GF-D8 (cell line): ENCODE measurements around the gene ALOXE3.

Experiments used
- DNase-seq: peaks from one replicate; lab custom pipeline; 2025; lab: John Stamatoyannopoulos, UW

The ALOXE3 gene

DNA sequence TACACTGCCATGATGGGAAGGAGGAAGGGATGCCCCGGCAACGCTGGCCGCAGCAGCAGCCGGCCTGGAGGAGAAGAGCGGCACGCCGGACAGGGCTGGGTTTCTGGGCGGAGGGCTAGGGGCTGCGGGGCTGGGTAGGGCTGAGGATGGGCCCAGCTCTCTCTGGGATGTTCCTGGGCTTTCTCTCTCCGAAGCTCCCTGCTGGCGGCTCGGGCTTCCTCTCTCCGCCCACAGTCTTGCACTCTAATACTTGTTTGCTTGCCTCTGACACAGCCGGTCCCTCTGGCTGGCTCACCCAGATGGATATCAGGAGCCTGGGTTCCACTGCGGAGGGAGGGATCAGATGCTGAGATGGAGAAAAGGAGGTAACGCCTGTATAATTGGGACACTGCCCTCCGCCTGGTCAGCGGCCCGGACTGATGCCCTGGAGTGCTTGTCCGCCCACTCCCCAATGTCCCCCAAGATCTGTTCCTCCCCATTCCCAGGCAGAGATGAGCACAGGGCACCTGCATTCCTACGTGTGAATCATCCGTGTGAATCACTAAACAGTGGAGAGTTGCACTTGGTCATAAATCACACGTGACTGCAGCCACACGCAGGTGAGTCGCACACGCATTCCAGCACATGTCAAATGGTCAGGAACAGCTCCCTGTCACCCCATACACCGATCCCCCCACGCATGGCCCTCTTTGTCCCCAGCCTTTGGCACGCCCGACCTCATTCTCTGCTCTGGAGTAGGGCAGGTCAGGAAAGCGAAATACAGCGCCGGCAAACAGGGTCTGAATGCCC, at the start of gene ALOXE3:
Gene ALOXE3, minus strand, starts transcription at position 535 of the 789 bp plus-strand sequence. Its CDS starts 524 bp downstream, at position 11.
- no peak for DNase-seq

DNA sequence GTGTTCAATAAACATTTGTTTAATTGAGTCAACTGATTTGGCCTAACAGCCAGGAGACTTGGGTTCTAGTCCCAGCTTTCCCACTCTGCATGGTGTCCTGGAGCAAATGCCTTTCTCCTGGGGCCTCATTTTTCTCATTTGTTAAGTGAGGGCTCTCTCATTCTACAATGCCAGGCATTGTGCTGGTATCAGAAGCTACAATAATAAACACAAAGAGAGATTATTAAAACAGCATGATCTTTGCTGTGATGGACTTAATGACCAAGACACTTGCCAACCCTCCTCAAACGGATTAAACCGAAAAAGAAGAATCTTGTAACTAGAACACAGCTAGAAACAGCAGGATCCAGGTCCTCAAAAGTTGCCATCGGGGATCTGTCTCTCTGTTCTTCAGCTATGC, 49.2 kb upstream of the ALOXE3 start:
- DNase-seq = no peak

DNA sequence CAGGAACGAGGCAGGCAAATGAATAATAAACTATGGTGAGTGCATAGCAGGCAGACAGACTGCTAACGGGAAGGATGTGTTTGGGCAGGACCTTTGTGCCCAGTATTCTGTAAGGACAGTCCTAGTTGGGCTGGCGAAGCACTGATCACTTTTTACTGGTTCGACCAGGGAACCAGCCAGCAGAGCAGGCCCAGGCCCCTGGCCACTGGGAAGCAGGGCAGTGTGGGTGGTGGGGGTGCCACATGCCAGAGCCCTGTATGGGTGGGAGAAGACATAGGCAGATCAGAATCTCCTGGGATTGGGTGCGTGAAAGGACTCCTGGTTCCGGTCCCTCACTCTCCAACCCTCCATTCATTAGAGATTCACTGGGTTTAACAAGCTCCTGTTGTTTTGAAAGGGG, 48.4 kb upstream of the ALOXE3 start:
- no peak for DNase-seq

DNA sequence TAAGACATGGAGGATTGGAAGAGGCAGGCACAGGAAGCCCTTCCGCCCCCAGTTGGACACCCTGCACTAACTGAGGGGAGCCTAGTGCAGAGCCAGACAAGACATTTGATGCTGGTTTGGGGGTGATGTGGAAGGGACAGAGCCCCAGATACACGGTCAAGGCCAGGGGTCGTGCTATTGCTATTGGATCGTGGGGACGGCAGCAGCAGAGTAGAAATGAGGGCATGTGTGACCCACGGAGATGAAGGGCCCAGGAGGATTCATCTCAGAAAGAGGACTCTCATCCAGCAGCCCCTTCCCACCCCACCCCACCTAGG, 46.5 kb upstream of the ALOXE3 start:
- DNase-seq = no peak

DNA sequence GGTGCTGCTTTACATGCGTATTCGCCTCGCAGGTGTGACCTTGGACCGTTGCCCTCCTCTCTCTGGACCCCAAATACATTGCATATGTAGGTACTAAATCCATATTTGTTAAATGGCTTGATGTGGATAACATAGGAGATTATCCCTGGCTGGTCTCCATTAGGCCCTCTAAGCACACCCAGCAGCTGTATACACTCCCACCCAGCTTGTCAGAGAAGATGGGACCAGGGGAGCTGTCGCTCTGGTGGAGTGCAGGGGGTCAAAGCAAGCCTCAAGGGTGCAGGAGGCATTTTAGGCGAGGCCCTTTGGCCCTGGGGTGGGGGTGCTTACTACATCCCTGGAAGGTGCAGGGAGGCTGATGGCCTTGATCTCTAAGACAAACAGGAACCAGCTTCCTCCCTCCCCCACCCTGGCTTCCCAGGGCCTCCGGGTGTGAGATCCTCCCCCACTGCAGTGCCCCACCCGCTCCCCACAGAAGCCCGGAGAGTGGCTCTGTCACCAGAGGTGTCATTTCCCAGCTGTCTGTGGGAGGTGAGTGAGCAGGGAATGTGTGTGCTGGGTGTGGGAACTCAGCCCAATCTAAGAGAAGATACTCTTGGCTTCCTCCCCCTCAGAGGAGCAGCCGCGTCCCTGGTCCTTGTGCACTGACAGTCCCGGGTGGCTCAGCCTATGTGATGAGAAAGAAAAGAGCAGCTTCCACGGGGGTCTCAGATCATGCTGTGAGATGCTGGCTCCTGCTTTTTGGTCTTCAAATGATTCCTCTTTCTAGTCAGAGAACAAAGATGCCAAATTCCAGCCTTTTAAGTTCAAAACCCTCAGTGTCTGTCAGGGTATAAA, 45.9 kb upstream of the ALOXE3 start:
- DNase-seq = peak; percentile 34

DNA sequence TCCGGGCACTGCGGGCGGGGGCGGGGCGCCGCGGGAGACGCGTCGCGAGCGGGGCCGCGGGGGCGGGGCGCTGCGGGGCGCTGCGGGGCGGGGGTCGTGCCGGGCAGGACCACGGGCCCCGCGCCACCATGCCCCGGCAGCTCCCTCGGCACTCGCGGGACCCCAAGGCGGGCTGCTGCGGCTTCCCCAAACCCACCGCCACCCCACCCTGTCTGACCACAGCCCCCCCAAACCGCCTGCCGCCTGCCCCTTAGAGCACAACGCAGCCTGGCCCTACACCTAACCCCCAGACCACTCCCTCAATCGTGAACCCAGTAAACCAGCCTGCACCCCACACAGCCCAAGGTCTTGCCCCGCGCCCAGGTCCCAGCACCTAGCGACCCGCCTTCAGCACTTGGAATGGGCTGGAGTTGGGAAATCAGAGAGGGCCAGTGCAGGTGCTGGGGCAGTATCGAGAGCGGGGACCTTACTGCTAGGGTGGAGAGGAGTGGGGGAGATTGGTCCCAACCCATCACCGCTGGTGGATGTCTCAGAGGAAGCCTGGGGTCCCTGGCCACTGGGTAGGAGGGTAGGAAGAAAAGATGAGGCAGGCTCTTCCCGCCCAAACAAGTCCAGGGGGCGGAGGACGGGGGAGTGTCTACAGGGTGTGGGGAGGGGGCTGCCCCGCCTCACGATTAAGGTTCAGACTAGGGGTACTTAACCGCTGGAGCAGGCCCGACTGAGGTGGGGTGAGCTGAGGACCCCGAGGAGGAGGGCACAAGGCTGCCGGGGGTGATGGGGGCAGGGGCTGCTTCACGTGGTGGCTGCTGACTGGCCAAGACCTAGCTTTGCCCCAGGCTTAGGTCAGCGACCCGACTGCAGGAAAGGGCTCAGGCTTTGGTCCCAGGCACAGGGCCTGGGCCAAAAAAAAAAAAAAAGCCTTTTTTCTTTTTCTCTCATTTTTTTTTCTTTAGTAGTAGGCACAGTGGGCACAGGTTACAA, 45.0 kb upstream of the ALOXE3 start:
- DNase-seq = no peak

DNA sequence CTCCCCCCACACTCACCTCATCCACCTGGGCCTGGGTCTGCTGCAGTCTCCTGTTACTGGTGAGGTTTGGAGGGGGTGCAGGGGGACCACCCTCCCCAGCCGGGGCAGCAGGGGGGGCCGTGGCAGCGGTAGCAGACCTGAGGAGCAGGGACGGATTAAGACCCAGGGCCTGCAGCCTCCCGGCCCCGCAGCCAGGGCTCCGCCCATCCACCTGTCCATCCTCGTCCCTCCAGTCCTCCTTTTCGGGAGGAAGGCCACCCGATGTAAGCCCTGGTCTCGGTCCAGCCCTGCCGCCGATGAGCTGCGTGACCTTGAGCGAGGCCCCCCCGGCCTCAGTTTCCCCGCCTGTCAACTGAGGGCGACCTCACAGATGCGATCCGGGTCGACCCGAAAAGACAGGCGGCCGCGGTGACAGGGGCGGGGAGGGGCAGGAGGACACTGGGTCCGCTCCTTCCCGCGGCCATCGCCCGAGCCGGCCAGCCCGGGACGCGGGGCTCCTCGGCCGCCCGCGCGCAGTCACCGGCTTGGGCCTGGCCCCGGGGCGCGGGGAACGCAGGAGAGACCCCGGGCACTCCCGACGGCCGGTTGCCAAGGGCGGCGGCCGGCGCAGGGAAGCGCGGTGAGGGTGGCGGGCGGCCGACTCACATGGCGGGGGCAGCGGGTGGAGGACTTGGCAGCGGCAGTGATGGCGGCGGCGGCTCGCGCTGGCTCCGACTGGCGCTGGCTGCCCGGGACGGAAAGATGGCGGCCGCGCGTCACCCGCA, 44.1 kb upstream of the ALOXE3 start, which contains the start of gene VAMP2:
Gene VAMP2, minus strand, starts transcription at position 716 of the 764 bp plus-strand sequence. Its CDS starts 69 bp downstream, at position 647.
- DNase-seq = no peak

DNA sequence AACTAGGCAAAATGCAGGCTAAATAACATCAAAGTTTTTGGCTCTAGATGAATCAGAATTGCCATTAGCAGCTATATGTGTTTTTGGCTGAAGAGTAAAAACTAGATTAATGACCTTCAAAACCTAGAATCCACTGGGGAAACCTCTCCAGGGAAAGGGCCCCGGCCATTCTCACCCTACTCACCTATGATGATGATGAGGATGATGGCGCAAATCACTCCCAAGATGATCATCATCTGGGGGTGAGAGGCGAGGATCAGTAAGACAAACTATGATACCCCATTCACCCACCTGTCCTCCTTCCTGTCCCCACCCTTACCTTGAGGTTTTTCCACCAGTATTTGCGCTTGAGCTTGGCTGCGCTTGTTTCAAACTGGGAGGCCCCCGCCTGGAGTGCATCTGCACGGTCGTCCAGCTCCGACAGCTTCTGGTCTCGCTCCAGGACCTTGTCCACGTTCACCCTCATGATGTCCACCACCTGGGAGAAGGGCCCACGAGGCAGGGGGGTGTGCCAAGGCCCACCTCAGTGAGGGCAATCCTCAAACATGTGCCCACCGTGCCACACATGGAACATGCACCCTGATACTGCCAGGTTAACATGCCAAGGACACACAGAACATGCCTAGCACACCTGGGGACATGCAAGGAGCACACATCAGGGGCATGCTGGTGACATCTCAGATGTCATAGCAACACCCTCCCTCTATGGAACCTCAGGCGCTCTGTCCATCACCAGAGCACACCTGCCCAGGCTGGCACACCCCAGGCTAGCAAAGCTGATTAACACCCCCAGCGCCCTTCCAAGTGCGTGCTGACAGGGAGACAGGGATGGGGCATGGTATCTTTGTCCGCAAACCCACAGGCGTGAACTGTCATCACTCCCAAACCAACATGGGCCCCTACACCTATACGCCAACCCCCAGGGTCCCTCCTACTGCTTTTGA, 43.2 kb upstream of the ALOXE3 start:
- DNase-seq = no peak

DNA sequence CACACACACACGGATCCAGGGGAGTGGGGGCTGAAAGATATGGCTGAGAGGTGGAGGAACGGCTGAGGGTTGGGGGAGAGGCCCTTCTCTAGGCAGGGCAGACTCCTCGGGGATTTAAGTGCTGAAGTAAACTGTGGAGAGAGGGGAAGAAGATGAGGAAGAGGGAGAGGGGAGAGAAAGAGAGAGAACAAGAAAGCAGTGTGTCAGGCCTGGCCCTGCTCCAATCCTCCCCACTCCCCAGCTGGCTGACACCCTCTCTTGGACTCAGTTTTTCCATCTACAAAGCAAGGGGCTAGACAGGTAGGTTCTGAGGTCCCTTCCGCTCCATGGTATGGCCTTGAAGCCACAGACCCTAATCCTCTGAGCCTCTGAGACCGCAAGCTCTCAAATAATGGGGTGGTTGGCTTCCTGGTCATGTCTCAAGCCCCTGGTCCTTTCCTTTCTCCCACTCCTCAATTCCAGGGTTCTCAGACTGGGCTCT, 42.5 kb upstream of the ALOXE3 start:
- DNase-seq = no peak

DNA sequence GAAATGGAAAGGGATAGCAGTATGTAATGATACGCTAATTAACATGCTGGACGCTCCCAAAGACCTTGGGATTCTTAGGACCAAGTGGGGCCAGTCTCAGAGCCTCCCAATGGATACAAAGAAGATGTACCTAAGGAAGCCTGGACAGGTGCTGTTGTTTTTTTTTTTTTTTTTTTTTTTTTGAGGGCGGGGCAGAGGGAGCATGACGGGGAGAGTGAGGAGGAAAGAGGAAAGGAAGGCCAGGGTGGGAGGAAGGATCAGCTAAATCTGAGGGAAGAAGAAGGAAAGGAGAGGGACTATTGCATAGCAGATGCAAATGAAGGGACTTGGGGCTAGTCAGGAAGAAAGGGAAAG, 41.9 kb upstream of the ALOXE3 start:
- no peak for DNase-seq

DNA sequence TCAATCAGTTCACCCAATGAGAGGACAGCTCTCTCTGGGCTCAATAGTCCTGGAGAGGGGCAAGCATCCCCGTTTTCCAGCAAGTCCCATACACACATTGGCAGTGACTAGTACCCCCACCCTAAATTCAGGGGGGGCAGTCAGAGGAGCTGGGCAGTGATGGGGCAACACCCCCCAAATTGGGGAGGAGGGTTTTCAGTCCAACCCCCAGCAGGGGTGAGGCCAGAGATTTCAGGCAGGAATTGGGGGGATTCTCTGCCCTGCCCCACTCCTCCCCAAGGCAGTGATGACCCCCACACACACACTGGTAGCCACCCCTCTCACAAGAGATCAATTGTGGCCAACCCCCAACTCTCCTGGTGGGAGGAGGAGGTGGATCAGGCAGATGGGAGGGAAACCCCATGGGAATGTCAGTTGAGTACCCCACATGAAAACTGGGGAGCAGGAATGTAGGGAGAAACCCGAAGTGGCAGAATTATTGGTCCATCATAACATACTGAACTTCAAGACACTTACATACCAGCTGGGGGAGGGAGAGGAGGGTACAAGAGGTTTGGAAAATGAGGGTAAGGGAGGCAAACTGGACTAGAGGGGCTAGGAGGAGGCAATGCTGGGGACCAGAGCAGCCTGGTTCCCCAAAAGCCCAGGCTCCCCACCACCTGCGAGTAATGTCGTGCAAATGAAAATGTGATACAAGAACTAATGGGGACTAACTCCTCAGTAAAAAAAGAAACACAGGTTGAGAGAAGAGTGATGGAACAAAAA, 41.3 kb upstream of the ALOXE3 start:
- DNase-seq = no peak

DNA sequence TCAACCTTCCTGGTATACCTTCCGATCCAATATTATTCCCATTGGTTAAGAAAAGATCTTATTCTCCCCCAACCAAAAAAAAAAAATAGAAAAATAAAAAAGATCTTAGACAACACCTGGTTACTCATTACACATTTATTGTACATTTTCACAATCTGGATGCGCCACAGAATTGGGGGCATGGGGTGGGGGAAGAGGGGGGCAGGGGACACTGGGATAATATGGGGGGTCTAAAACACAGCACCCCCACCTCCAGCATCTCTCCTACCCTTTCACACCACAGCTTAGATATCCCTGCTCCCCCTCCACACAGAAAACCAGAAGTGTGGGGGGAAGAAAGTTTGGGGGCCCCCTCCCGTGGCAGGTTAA, 40.7 kb upstream of the ALOXE3 start:
- DNase-seq = no peak

DNA sequence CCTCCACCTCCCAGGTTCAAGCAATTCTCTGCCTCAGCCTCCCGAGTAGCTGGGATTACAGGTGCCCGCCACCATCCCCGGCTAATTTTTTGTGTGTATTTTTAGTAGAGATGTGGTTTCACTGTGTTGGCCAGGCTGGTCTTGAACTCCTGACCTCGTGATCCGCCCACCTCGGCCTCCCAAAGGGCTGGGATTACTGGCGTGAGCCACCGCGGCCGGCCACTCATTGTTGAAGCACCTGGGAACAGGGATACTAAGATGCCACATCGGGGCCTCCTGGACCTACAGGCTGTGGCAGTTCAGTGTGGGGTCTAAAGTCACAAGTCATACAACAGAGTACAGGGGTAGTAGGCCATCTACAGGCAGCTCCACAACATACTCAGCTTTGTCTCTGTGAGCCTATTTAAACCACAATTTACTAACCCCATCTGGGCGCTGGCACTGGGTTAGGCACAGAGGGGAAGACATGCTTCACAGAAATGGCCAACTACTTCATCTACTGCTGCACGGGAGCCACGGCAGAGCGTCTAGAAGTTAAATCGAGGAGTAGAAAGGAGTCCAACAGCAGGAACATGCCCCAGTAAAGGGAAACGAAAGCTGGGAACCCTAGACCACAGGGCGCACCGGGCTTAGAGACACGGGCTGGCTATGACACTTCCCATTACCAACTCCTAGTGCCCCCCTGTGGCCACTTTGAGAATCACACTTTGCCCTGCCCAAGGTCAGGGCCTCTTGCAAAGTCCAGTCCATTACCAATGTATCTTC, 40.1 kb upstream of the ALOXE3 start:
- DNase-seq = peak; percentile 18

DNA sequence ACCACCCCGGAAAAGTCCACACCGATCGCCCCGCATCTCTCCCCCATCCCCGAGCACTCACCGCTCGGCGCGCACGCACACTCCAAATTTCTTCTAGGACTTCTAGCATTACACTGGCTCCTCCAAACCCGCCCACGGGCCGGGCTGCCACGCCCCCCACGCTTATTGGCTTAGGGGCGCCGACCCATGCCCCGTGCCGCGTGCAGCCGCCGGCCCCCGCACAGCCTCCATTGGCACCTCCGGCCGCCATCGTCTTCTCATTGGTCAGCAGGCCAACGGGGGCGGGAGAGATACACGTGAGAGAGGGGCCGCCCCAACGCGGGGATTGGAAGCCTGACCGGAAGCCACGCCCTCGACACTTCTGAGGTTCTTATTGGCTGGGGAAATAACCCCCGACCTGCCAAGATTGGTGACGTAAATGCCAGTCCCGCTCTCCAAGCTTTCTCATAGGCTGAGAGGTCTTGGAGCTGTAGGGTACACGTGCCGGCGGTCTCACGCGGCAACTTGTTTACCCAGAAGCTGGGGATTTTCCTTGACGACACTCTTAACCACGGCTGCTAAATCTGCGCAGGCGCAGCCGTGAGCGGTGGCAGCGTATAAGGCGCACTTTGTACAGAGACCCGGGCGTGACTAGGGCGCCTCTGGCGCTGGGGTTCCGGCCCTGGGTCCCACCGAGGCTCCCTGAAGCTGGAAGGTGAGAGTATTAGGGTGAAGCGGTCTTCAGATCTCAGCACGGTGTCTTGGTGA, 38.1 kb upstream of the ALOXE3 start:
- peak; percentile 95 for DNase-seq

DNA sequence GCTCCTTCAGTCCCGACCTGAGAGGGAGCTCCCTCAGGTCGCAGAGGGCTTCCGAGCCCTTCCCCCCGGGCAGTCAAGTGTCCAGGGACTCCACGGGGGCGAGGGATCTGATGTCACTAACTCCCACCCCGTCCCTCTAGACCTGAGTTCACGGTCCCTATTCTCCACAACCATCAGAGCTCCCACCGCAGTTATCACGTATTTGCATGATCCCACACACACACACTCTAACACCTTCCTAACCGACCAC, 37.6 kb upstream of the ALOXE3 start:
- no peak for DNase-seq

DNA sequence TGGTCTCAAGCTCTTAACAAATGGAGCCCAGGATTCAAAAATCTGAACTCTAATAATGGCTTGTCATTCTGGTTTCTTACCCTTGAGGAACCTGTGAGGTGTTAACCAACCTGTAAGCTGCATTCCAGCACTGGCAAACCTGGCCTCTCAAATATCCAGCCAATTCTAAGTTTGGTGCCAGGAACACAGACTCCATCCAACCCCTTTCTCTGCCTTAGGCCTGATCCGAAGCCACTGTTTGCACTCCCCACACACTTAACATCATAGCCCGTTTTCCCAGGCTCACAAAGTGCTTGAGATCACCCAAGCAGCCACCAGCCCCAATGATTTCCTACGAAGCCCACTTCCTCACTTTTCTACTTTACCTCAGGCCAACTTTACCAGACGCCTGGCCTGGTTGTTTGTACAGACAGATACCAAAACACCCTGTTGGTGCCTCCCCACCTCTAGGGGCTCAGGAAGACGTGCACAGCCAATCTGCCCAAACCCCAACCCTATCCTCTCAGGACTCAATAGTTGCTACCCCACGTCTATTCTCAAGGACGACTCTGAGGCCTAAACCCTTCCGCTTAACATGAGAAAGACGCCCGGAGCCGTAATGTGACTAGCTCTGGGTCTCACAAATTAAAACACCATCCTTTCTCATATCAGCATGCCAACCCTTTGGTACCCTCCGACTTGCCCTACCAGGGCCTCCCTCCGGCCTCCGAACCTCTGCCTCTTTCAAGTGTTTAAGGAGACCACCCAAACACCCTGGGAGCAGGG, 37.1 kb upstream of the ALOXE3 start:
- DNase-seq = no peak

DNA sequence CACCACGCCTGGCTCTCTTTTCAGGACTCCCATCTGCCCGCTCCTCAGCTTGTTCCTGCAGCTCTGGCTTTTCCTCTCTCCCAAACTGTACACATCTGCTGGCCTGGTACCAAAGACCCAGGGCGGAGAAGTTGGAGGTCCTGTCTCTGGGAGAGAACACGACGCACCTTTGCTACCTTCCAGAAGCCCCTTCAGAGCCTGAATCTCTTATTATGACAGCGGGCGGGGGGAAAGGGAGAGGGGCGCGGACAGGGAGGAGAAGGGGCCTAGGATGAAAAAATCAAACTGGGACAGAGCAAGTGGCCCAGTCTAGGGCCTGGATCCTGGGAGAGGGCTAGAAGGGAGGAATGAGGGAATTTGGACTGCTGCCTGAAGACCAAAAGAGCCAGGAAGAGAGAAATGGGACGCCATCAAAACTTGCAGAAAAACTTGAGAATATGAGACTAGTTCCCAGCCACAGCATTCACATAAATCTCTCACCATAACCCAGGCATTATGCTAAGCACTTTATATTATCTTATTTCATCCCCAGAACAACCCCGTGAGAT, 36.4 kb upstream of the ALOXE3 start:
- DNase-seq = no peak
